GM19193 (cell line): ENCODE data around the gene TMC5.

Source experiments
- POLR2A ChIP-seq: IDR thresholded peaks from 4 replicates; pipeline ENCODE4 v1.6.1; 2011; ENCODE audit not compliant: insufficient read depth, insufficient read length; ENCODE audit errors: extremely low read depth

TMC5 gene

DNA sequence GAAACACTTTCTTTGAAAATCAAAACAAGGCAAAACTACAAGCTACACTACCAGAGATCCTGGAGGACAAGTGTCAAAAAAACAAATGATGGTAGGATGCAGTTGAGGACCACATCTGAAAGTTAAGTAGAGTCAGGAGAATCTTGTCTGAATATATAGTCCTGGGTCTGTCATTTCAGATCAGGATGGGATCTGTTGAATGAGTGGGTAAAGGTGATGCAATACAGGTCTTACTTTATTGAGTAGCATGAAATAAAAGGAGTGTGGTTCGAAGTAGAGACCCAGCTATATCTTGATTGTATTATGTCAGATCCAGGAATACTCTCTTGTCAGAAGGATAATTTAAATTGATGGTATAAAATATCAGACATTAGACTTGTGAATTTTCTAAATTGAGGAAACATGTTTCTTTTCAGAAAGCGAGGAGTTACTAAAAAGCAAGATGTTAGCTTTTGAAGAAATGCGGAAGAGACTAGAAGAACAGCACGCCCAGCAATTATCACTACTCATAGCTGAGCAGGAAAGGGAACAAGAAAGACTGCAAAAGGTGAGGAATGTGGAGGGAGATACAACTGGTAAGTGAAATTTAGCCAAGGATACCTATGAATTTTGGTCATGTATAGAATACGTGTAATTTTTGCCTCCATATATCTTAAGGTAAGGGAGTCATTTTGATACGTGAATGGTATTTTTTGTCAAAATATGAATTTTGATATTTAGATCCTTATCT lies 122.7 kb downstream of the TMC5 start:
- TF ChIP-seq POLR2A: no peak

DNA sequence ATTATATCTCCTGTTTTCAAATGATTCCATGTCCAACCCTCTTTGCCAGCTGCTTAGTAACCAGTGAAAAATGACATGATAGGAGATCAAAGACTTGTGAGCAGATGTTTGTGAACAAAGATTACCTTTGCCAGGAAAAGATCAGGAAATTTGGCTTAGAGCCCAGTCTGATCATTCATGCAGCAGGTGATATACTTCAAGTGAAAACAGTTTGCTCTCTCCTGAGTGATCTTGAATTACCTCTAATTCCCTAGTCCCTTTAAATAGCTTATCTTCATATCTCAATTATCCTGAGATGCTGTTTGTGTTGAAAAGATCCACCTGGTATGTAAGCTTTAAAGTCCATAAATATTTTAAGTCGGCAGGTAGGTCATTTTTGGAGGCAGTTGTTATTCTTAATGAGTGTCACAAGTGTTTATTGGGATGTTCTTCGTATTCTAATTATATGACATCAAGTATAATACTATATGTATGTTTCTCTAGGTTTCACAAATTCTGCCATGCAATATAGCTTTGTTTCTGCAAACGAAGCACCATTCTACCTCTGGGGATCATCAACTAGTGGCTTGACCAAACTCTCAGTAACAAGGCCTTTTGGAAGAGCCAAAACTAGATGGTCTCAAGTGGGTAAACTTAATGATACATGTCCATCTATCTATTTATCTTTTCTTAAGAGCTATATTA lies 124.6 kb downstream of the TMC5 start:
- no peak for TF ChIP-seq POLR2A

DNA sequence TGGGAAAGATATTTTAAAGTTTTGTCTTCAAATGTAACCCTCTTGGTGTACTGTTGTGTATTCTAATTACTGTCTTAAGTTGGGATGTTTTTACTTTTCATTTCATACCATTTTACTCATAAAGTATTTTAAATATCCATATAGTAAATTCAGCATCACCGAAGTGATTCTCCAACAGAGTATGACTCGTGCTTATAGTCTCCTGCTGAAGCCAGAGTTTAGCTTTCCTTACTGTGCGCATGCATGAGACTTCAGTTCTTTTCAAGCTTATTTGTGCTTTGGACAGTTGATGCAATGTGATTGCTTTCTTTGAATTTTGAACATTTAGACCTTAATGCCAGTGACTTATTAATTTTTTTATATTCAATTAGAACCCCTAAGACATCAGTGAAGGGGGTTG lies 130.5 kb downstream of the TMC5 start:
- no peak for TF ChIP-seq POLR2A
